Right lobe of liver (tissue), 6 donors: Measurements from ENCODE around the gene ADGRB3. TPM values are rescaled to one million over a fixed set of nuclear protein-coding genes. Genes with fewer than 3 reads are reported as not detected.

Experiments
- ATAC-seq, 4 donors: fragments of 200-7000 bp; cut with Tn5 transposase; one replicate each; pipeline ENCODE4 v1.9.1; 2020; ENCODE audit warnings: mild to moderate bottlenecking in 4 of 4, moderate library complexity in 4 of 4
- DNase-seq, 3 donors: peaks; one replicate each; pipeline ENCODE4 v3.0.0-alpha.2; 2020
- H3K27ac ChIP-seq, 3 donors: fragments of 200-600 bp; one replicate each; pipeline ENCODE4 v1.8.0; 2022
- H3K27me3 ChIP-seq, 2 donors: fragments of 200-600 bp; one replicate each; pipeline ENCODE4 v1.8.0; 2022
- H3K36me3 ChIP-seq, 4 donors: fragments of 200-600 bp; sonication (generic) in 1 of 4; one replicate each; pipeline versions ENCODE4 v1.5.1 to v1.8.0; 2017 to 2022; ENCODE audit warnings: control low read depth in 1 of 4
- H3K4me1 ChIP-seq, 4 donors: fragments of 200-600 bp; sonication (generic) in 1 of 4; one replicate each; pipeline versions ENCODE4 v1.5.1 to v1.8.0; 2017 to 2022; ENCODE audit warnings: control low read depth in 1 of 4
- H3K4me3 ChIP-seq, 3 donors: fragments of 200-600 bp; one replicate each; pipeline ENCODE4 v1.8.0; 2022
- H3K9me3 ChIP-seq, 4 donors: fragments of 200-600 bp; sonication (generic) in 1 of 4; one replicate each; pipeline versions ENCODE4 v1.5.1 to v1.8.0; 2017 to 2022; ENCODE audit warnings: control low read depth in 1 of 4
- CTCF ChIP-seq, 4 donors: fragments of 200-600 bp in 3 of 4; fragments of 450-650 bp in 1 of 4; IDR thresholded peaks; one replicate each; pipeline versions ENCODE4 v1.5.1 to v1.8.0; 2016 to 2022; ENCODE audit warnings: antibody characterized with exemption in 4 of 4, mild to moderate bottlenecking in 2 of 4
- POLR2A ChIP-seq: fragments of 450-650 bp; IDR thresholded peaks from one replicate; pipeline ENCODE4 v1.6.1; 2017; ENCODE audit warnings: antibody characterized with exemption, mild to moderate bottlenecking
- WGBS: methylation state at CpG from one replicate; pipeline ENCODE4 v1.1.6; 2018; ENCODE audit warnings: low coverage, low lambda C conversion rate; ENCODE audit not compliant: insufficient coverage; ENCODE audit errors: missing lambda C conversion rate; 5-methylcytosine and 5-hydroxymethylcytosine counted together
- intact Hi-C, 2 donors: fragments of 100-400 bp; cut with DNase I; formaldehyde crosslinking; loops; one replicate each; pipeline versions ENCODE4 v1.11.2 to v1.14.1; 2022
- total RNA-seq, 6 experiments: library from RNA; depleted of rRNA in 2 of 6; stranded (reverse); fragments of >200 nt in 2 of 6; fragmentation: NEBNext Ultra II Directional in 3 of 6; extraction: Animal tissue kit (Norgen Biotek cat#: 25700) in 3 of 6; gene quantifications; one replicate each; pipeline versions ENCODE4 v1.1.0 to v1.2.4, GENCODE V29; 2016 to 2023
- donor health status: DM: no; HTN: yes; CAD: no.
- donor health status: DM: no; HTN: no; CAD: no.
- donor health status: DM: no; HTN: no; CAD: no.
- donor health status: DM: no; HTN: yes; CAD: no.
- donor health status: DM: no; HTN: yes; CAD: no.

The ADGRB3 gene
- total RNA-seq, 6 experiments from 2014 or later: 0.18 to 0.42 (median 0.24) TPM

- Histone ChIP-seq H3K4me3 (no peak overlapping the region), H3K27me3 (no peaks in the 10 kb centered on the region), H3K4me1 (no peaks in the 10 kb centered on the region), H3K27ac (no peak overlapping the region), H3K36me3 (no peaks in the 10 kb centered on the region), H3K9me3 (no peaks in the 10 kb centered on the region)
- ATAC-seq (no peak), DNase-seq (no peak)
- intact Hi-C loops: no loop called here
- no peak for TF ChIP-seq POLR2A
- no peak for TF ChIP-seq CTCF (IDR thresholded peaks at IDR 0.05)
These were observed 119.7 kb downstream of the ADGRB3 start for GRCh38 chr6:68754681-68755213.

DNA sequence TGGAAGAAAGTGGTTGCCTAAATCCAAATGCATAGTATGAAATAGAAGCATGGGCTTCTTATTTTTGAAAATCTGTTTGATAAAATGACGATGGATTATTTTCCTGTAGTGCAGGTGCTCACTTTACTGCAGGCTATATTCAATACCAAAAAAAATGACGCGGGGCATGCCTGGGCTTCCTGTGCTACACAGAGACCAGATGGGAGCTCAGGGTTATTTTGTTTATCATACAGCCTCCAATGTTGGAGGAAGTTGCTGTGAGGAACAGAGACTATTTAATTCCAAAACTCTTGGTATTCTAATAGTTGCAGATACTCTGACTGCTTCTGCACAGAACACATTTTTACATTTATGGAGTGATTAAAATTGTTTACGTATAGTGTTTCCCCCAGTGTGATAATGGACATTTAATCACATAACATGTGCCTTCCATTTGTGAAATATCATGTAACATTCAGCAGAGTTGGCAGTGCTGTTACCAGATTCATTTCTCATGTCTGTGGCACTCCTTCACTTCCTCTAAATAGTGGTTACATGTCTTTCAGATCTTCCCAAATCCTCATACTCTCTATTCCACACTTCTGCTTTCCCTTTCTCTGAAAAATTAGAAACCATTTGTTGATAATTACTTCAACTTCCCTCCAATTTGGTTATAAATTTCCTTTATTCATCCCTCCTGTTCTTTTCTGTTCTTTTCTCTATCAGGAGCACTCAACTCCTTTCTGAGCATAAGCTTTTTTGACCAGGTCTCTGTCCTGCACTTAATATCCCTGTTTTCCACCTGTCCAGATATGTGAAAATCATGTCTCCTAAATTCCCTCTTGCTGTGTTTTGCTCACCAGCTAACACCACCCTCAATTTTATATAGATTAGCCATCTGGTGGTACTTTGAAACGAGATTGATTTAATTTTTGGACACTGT, 121.6 kb downstream of the ADGRB3 start:
- TF ChIP-seq CTCF (IDR thresholded peaks at IDR 0.05) (no peak), POLR2A (no peak)
- no peak overlapping the region for H3K4me3 ChIP-seq
- ATAC-seq (peak in 1 of 4 donors; percentile 44), DNase-seq (no peak)
- H3K27ac ChIP-seq: no peak overlapping the region
- no peaks in the 10 kb centered on the region for H3K36me3 ChIP-seq
- intact Hi-C loops: no loop called here
- H3K4me1 ChIP-seq: no peaks in the 10 kb centered on the region
- no peaks in the 10 kb centered on the region for H3K9me3 ChIP-seq
- WGBS: 38% methylated on average over 5 of the region's 5 CpGs
- no peaks in the 10 kb centered on the region for H3K27me3 ChIP-seq

DNA sequence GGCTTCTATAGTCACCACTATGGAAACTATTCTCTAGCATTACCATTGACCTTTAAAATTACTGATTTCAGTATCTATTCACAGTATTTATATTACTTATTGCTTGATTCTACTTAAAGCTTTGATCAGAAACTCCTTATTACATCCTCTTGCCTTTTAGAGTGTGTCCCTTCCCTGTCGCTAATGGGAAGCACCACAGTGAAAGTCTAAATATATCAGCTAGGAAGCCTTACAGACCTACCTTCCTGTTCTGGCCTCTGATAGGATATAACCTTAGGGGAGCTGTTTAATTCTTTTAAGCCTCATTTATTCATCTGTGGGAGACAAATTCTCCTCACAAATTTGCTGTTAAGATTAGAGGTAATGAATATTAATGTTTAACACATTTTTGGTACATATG, 122.7 kb downstream of the ADGRB3 start:
- intact Hi-C loops: no loop called here
- H3K27me3 ChIP-seq: no peaks in the 10 kb centered on the region
- no peaks in the 10 kb centered on the region for H3K9me3 ChIP-seq
- no peak for ATAC-seq
- H3K4me3 ChIP-seq: no peak overlapping the region
- H3K36me3 ChIP-seq: no peaks in the 10 kb centered on the region
- no peaks in the 10 kb centered on the region for H3K4me1 ChIP-seq
- no peak overlapping the region for H3K27ac ChIP-seq
- no peak for TF ChIP-seq POLR2A
- TF ChIP-seq CTCF (IDR thresholded peaks at IDR 0.05): no peak
- DNase-seq: no peak
- 59% methylated on average over 1 of the region's 1 CpG for WGBS

- Histone ChIP-seq H3K4me3 (no peak overlapping the region), H3K9me3 (no peaks in the 10 kb centered on the region), H3K4me1 (no peaks in the 10 kb centered on the region), H3K27me3 (no peaks in the 10 kb centered on the region), H3K27ac (no peak overlapping the region), H3K36me3 (no peaks in the 10 kb centered on the region)
- DNase-seq (no peak), ATAC-seq (no peak)
- no peak for TF ChIP-seq POLR2A
- no peak for TF ChIP-seq CTCF (IDR thresholded peaks at IDR 0.05)
- intact Hi-C loops: no loop called here
These were observed 123.5 kb downstream of the ADGRB3 start for GRCh38 chr6:68758559-68758958.
